GM18507 (cell line): ENCODE results near the gene OR11H6.
"Not testable (repeated sequence)": the region's sequence is repeated elsewhere in the genome, so short reads cannot be mapped to it uniquely, and the experiment has no call there.

Experiments
- DNase-seq: peaks from one replicate; pipeline ENCODE4 v3.0.0; 2011; ENCODE audit warnings: low read depth; ENCODE audit not compliant: insufficient read length; ENCODE audit errors: extremely low spot score
- FAIRE-seq: peaks from 2 replicates; lab custom pipeline; 2011; peaks lifted over from hg19 to GRCh38; lab: Jason Lieb, UNC

The OR11H6 gene

GRCh38 chr14:20247646-20248246 lies 24.2 kb downstream of the OR11H6 start:
- FAIRE-seq (no peak), DNase-seq (no peak)

GRCh38 chr14:20262642-20263128 lies 39.2 kb downstream of the OR11H6 start:
- no peak for FAIRE-seq
- DNase-seq: no peak

GRCh38 chr14:20264361-20264760 lies 40.9 kb downstream of the OR11H6 start:
- DNase-seq, FAIRE-seq: not testable (repeated sequence)

GRCh38 chr14:20274062-20274461 lies 50.6 kb downstream of the OR11H6 start:
- no peak for FAIRE-seq
- DNase-seq: no peak
